PC-3 (cell line): ENCODE measurements around the gene PTPRF. TPM values are rescaled to one million over a fixed set of nuclear protein-coding genes. Genes with fewer than 3 reads are reported as not detected.
A peak's percentile ranks its signal among the peaks of the same experiment; 100 is the strongest.

Experiments
- ATAC-seq: fragments of 200-7000 bp; cut with Tn5 transposase; 2 replicates; pipeline ENCODE4 v1.9.1; 2020; ENCODE audit warnings: mild to moderate bottlenecking, moderate library complexity
- BruUV-seq: library from RNA; stranded (reverse); fragments of 400-500 nt; replicated peaks from 2 replicates; lab custom pipeline; 2021; lab: Mats Ljungman, UMichigan
- CTCF ChIA-PET: fragments of 300-600 bp; sonication (Branson Sonifier 250); formaldehyde crosslinking; loops from one replicate; lab custom pipeline; 2022; ENCODE audit warnings: antibody characterized with exemption; lab: Charles Lee
- POLR2A ChIA-PET: fragments of 300-600 bp; sonication (Branson Sonifier 250); formaldehyde crosslinking; loops from one replicate; lab custom pipeline; 2022; ENCODE audit warnings: antibody characterized with exemption; ENCODE audit not compliant: unreplicated experiment; lab: Charles Lee
- DNase-seq: peaks from one replicate; pipeline ENCODE4 v3.0.0-alpha.2; 2015
- H2AFZ ChIP-seq: fragments of 300-600 bp; sonication (generic); 2 replicates; pipeline ENCODE4 v1.6.0; 2016; ENCODE audit warnings: antibody characterized with exemption, low read length
- H3F3A ChIP-seq: fragments of 300-600 bp; sonication (generic); one replicate; pipeline ENCODE4 v1.6.0; 2017; ENCODE audit warnings: antibody characterized with exemption, low read length, control low read depth, mild to moderate bottlenecking; ENCODE audit not compliant: unreplicated experiment
- H3K27ac ChIP-seq: fragments of 300-600 bp; sonication (generic); 2 replicates; pipeline ENCODE4 v1.5.1; 2016; ENCODE audit warnings: mild to moderate bottlenecking, low read length
- H3K27me3 ChIP-seq: fragments of 300-600 bp; sonication (generic); 2 replicates; pipeline ENCODE4 v1.6.1; 2016; ENCODE audit warnings: low read length, mixed read lengths
- H3K36me3 ChIP-seq: fragments of 300-600 bp; sonication (generic); 2 replicates; pipeline ENCODE4 v1.6.1; 2016; ENCODE audit warnings: low read depth, mixed run types, low read length, mixed read lengths
- H3K4me1 ChIP-seq: fragments of 300-600 bp; sonication (generic); 2 replicates; pipeline ENCODE4 v1.5.1; 2016; ENCODE audit warnings: low read length; ENCODE audit not compliant: insufficient read depth
- H3K4me2 ChIP-seq: fragments of 300-600 bp; sonication (generic); 2 replicates; pipeline ENCODE4 v1.6.0; 2016; ENCODE audit warnings: low read length
- H3K4me3 ChIP-seq: fragments of 300-600 bp; sonication (generic); 2 replicates; pipeline ENCODE4 v1.5.1; 2016; ENCODE audit warnings: mild to moderate bottlenecking, low read length, mixed read lengths
- H3K79me2 ChIP-seq: fragments of 300-600 bp; sonication (generic); 2 replicates; pipeline ENCODE4 v1.6.1; 2017; ENCODE audit warnings: low read length, mixed read lengths
- H3K9ac ChIP-seq: fragments of 300-600 bp; sonication (generic); 2 replicates; pipeline ENCODE4 v1.6.0; 2016; ENCODE audit warnings: mild to moderate bottlenecking, low read length
- H3K9me2 ChIP-seq: fragments of 300-600 bp; sonication (generic); replicated peaks from 2 replicates; pipeline ENCODE4 v1.6.1; 2016; ENCODE audit warnings: mixed run types, low read length, mixed read lengths
- H3K9me3 ChIP-seq: fragments of 300-600 bp; sonication (generic); 2 replicates; pipeline ENCODE4 v1.6.1; 2016; ENCODE audit warnings: low read length, mixed read lengths
- H4K20me1 ChIP-seq: fragments of 300-600 bp; sonication (generic); 2 replicates; pipeline ENCODE4 v1.6.1; 2016; ENCODE audit warnings: low read length, mixed read lengths
- EZH2 ChIP-seq: fragments of 300-600 bp; sonication (generic); IDR thresholded peaks from one replicate; pipeline ENCODE4 v1.6.1; 2017; ENCODE audit warnings: antibody characterized with exemption, mild to moderate bottlenecking, low read length; ENCODE audit not compliant: unreplicated experiment
- EZH2phosphoT487 ChIP-seq: fragments of 300-600 bp; sonication (generic); IDR thresholded peaks from 2 replicates; pipeline ENCODE4 v1.6.1; 2018; ENCODE audit warnings: mild to moderate bottlenecking, antibody characterized with exemption, low read length, borderline replicate concordance
- intact Hi-C: fragments of 100-400 bp; cut with micrococcal nuclease; formaldehyde crosslinking; loops from 2 replicates; pipeline ENCODE4 v1.9.0; 2023
- total RNA-seq: library from RNA; depleted of rRNA; stranded (reverse); fragments of >200 nt; gene quantifications from 2 replicates; pipeline ENCODE4 v1.2.3, GENCODE V29; 2014
- TF ChIP-seq, protein P1 (sequence below): fragments of 300-600 bp; sonication (generic); conservative IDR thresholded peaks from 2 replicates; pipeline ENCODE4 v1.5.1; 2017; ENCODE audit warnings: antibody characterized with exemption, low read depth, mild to moderate bottlenecking, low read length

PTPRF gene
- total RNA-seq, 1 experiment from 2014 or later: 67.4 TPM

DNA sequence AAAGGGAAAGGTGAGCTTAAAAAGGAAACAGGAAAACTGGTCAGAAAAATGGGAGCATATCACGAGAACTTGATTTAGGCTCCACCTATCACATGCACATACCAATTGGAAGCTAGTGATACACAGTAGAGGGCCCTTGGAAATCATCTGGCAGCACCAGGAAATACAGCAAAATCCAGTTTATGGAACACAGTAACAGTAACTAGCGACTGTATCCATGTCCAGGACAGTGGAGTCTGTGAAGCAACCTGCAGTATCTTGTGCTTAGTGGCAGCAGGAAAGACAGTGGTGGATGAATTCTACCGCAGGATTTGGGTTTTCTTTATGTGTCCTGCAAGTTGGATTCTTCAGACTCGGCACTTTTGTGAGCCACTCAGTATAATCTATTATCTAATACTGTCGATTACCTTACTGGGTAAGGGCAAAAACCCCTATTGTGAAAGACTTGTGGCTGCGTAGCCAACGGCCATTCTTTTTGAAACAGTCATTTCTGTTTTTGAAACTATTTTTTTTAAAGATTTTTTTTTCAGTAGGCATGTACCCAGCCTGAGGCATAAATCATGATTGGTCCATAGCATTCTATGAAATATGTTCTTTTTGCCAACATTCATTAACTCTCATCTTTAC lies 117.7 kb downstream of the PTPRF start:
- peaks cover 4% of the 10 kb centered on the region for H3F3A ChIP-seq
- no peak overlapping the region for H3K27ac ChIP-seq
- TF ChIP-seq, protein P1, sequence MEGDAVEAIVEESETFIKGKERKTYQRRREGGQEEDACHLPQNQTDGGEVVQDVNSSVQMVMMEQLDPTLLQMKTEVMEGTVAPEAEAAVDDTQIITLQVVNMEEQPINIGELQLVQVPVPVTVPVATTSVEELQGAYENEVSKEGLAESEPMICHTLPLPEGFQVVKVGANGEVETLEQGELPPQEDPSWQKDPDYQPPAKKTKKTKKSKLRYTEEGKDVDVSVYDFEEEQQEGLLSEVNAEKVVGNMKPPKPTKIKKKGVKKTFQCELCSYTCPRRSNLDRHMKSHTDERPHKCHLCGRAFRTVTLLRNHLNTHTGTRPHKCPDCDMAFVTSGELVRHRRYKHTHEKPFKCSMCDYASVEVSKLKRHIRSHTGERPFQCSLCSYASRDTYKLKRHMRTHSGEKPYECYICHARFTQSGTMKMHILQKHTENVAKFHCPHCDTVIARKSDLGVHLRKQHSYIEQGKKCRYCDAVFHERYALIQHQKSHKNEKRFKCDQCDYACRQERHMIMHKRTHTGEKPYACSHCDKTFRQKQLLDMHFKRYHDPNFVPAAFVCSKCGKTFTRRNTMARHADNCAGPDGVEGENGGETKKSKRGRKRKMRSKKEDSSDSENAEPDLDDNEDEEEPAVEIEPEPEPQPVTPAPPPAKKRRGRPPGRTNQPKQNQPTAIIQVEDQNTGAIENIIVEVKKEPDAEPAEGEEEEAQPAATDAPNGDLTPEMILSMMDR: no peak
- no peak for TF ChIP-seq EZH2
- no peak for TF ChIP-seq EZH2phosphoT487
- no peak overlapping the region for H2AFZ ChIP-seq
- ATAC-seq (no peak), DNase-seq (no peak)
- no TSS peak for BruUV-seq
- intact Hi-C loops: no loop called here
- no peaks in the 10 kb centered on the region for H3K27me3 ChIP-seq
- H3K79me2 ChIP-seq: peaks cover 30% of the 10 kb centered on the region
- H3K4me1 ChIP-seq: peaks cover 23% of the 10 kb centered on the region
- peaks cover 7% of the 10 kb centered on the region; the same call in 1 of the 2 replicates for H4K20me1 ChIP-seq
- H3K9me2 ChIP-seq: no peaks in the 10 kb centered on the region
- H3K36me3 ChIP-seq: peaks cover 3% of the 10 kb centered on the region
- H3K4me2 ChIP-seq: no peak overlapping the region
- H3K9me3 ChIP-seq: no peaks in the 10 kb centered on the region
- no peak overlapping the region for H3K4me3 ChIP-seq
- ChIA-PET CTCF (no interaction called here), POLR2A (interaction anchor here (0.6 kb wide), 1 partner anchor 14 kb away, joined by 4 read pairs; no protein-coding TSS in a partner anchor)
- no peak overlapping the region for H3K9ac ChIP-seq

DNA sequence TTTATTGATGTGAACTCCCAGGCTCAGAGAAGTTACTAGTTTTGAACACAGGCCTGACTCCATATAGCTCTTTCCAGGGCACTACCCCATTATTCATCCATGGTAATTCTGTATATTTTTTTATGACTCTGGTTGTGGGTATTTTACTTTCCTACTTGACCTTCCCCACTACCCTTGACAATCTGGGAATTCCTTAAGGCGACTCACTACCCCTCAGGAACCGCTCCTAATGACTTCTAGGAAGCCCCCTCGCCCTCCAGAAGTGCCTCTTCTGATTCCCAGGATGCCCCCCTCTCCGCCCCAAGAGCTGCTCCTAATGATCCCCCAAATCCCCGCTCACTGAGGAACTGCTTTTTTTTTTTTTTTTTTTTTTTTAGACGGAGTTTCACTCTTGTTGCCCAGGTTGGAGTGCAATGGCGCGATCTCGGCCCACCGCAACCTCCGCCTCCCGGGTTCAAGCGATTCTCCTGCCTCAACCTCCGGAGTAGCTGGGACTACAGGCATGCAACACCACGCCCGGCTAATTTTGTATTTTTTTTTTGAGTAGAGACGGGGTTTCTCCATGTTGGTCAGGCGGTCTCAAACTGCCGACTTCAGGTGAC lies 118.3 kb downstream of the PTPRF start:
- BruUV-seq: no TSS peak
- ChIA-PET CTCF (interaction anchor here (0.6 to 1.2 kb wide), 2 partner anchors 95 to 111 kb away, joined by 3 to 5 read pairs; no protein-coding TSS in a partner anchor), POLR2A (interaction anchor here (0.6 to 1.1 kb wide), 5 partner anchors 14 to 1298 kb away, joined by 3 to 4 read pairs (median 4); partner anchors contain the start of gene CDC20)
- intact Hi-C loops: no loop called here
- Histone ChIP-seq H3F3A (peaks cover 4% of the 10 kb centered on the region), H3K9ac (peak overlapping the region; percentile 79), H3K27ac (peak overlapping the region; percentile 35; the same call in 1 of the 2 replicates), H3K27me3 (no peaks in the 10 kb centered on the region), H3K4me1 (peaks cover 20% of the 10 kb centered on the region), H3K79me2 (peaks cover 36% of the 10 kb centered on the region), H3K36me3 (peaks cover 9% of the 10 kb centered on the region), H3K9me2 (no peaks in the 10 kb centered on the region), H3K4me2 (peak overlapping the region; percentile 90), H3K9me3 (no peaks in the 10 kb centered on the region), H4K20me1 (peaks cover 7% of the 10 kb centered on the region; the same call in 1 of the 2 replicates), H2AFZ (peak overlapping the region; percentile 96), H3K4me3 (peak overlapping the region; percentile 93)
- TF ChIP-seq, protein P1: no peak
- no peak for TF ChIP-seq EZH2
- no peak for TF ChIP-seq EZH2phosphoT487
- ATAC-seq (no peak), DNase-seq (no peak)
